GM23248 (cell line): ENCODE measurements around the gene NFATC2. TPM values are rescaled to one million over a fixed set of nuclear protein-coding genes. Genes with fewer than 3 reads are reported as not detected.

Source experiments
- DNase-seq: peaks from one replicate; pipeline ENCODE4 v3.0.0-alpha.2; 2015
- H2AFZ ChIP-seq: fragments of 200-600 bp; sonication (generic); 2 replicates; pipeline ENCODE4 v1.6.1; 2016; ENCODE audit warnings: antibody characterized with exemption
- H3F3A ChIP-seq: fragments of 200-600 bp; sonication (generic); 2 replicates; pipeline ENCODE4 v1.6.1; 2016; ENCODE audit warnings: mild to moderate bottlenecking, antibody characterized with exemption, mixed run types; ENCODE audit not compliant: insufficient read depth
- H3K27ac ChIP-seq: fragments of 200-600 bp; sonication (generic); 2 replicates; pipeline ENCODE4 v1.5.1; 2016; ENCODE audit warnings: mild to moderate bottlenecking
- H3K27me3 ChIP-seq: fragments of 200-600 bp; sonication (generic); replicated peaks from 2 replicates; pipeline ENCODE4 v1.6.1; 2016; ENCODE audit warnings: mild to moderate bottlenecking; ENCODE audit not compliant: insufficient read depth
- H3K36me3 ChIP-seq: fragments of 200-600 bp; sonication (generic); 2 replicates; pipeline ENCODE4 v1.6.1; 2016; ENCODE audit warnings: low read depth, mild to moderate bottlenecking
- H3K4me1 ChIP-seq: fragments of 200-600 bp; sonication (generic); 2 replicates; pipeline ENCODE4 v1.6.1; 2016; ENCODE audit warnings: mild to moderate bottlenecking; ENCODE audit not compliant: insufficient read depth
- H3K4me2 ChIP-seq: fragments of 200-600 bp; sonication (generic); one replicate; pipeline ENCODE4 v1.6.1; 2016; ENCODE audit warnings: mild to moderate bottlenecking; ENCODE audit not compliant: unreplicated experiment
- H3K4me3 ChIP-seq: fragments of 200-600 bp; sonication (generic); 2 replicates; pipeline ENCODE4 v1.5.1; 2016; ENCODE audit warnings: mild to moderate bottlenecking
- H3K79me2 ChIP-seq: fragments of 200-600 bp; sonication (generic); 2 replicates; pipeline ENCODE4 v1.6.1; 2016; ENCODE audit warnings: mild to moderate bottlenecking; ENCODE audit not compliant: insufficient read depth
- H3K9ac ChIP-seq: fragments of 200-600 bp; sonication (generic); 2 replicates; pipeline ENCODE4 v1.6.1; 2016; ENCODE audit warnings: mild to moderate bottlenecking
- H3K9me2 ChIP-seq: fragments of 200-600 bp; sonication (generic); 2 replicates; pipeline ENCODE4 v1.6.1; 2016; ENCODE audit warnings: mixed run types, mild to moderate bottlenecking, moderate library complexity; ENCODE audit not compliant: insufficient read depth
- H3K9me3 ChIP-seq: fragments of 200-600 bp; sonication (generic); one replicate; pipeline ENCODE4 v1.6.1; 2017; ENCODE audit warnings: low read depth
- H4K20me1 ChIP-seq: fragments of 200-600 bp; sonication (generic); 2 replicates; pipeline ENCODE4 v1.6.0; 2016; ENCODE audit not compliant: insufficient read depth
- EZH2 ChIP-seq: fragments of 200-600 bp; sonication (generic); IDR thresholded peaks from 2 replicates; pipeline ENCODE4 v1.6.1; 2018; ENCODE audit warnings: antibody characterized with exemption, mild to moderate bottlenecking; ENCODE audit not compliant: insufficient read depth, poor library complexity, severe bottlenecking
- EZH2phosphoT487 ChIP-seq: fragments of 200-600 bp; sonication (generic); IDR thresholded peaks from 2 replicates; pipeline ENCODE4 v1.6.1; 2018; ENCODE audit warnings: antibody characterized with exemption, moderate library complexity, mild to moderate bottlenecking, low read depth; ENCODE audit not compliant: insufficient read depth
- WGBS, 2 experiments: methylation state at CpG; one replicate each; pipeline ENCODE4 v1.1.6; 2015 to 2017; ENCODE audit warnings: low lambda C conversion rate in 2 of 2, low coverage in 1 of 2; ENCODE audit errors: missing lambda C conversion rate in 2 of 2; 5-methylcytosine and 5-hydroxymethylcytosine counted together
- in situ Hi-C: fragments of 300-500 bp; cut with MboI; formaldehyde crosslinking; loops from 2 replicates; pipeline ENCODE4 v1.15.0; 2020
- polyA plus RNA-seq: library from polyadenylated mRNA; unstranded; fragments of >200 nt; fragmentation: Nextera tagmentation; extraction: Ambion mirVana; gene quantifications from 2 replicates; pipeline ENCODE4 v1.2.1, GENCODE V29; 2016
- total RNA-seq: library from RNA; depleted of rRNA; stranded (reverse); fragments of >200 nt; shearing (Covaris generic); gene quantifications from 2 replicates; pipeline ENCODE4 v1.2.3, GENCODE V29; 2014

The NFATC2 gene
- total and polyA plus RNA-seq, 2 experiments from 2014 or later, result 0.11 to 0.14 TPM

DNA sequence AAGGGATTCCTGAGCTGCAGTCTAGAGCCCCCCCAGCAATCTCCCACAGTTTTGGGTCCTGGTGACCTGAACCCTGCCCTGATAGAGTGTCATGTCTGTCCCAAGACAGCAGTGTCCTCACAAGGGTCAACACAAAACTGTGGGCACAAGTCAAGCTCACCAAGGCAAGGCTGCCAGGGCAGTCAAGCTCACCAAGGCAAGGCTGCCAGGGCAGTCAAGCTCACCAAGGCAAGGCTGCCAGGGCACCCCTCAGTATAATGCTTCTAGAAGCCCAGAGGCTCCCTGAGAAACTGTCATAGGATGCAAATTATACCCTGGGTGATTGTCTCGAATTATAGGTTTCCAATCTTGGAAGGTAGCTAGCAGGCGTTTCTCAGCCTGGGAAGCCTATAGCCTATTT, 108.5 kb downstream of the NFATC2 start:
- Histone ChIP-seq H3K36me3 (no peaks in the 10 kb centered on the region), H3K9me3 (no peaks in the 10 kb centered on the region), H3K27ac (no peak overlapping the region), H3K4me2 (no peak overlapping the region), H3K9ac (no peak overlapping the region), H3K79me2 (no peaks in the 10 kb centered on the region), H3K27me3 (no peaks in the 10 kb centered on the region), H3K4me1 (peaks cover 8% of the 10 kb centered on the region; the same call in 1 of the 2 replicates), H3F3A (no peaks in the 10 kb centered on the region), H3K4me3 (no peak overlapping the region), H3K9me2 (no peaks in the 10 kb centered on the region), H2AFZ (no peak overlapping the region), H4K20me1 (no peaks in the 10 kb centered on the region)
- DNase-seq, result no peak
- TF ChIP-seq EZH2phosphoT487, result no peak
- TF ChIP-seq EZH2, result no peak
- in situ Hi-C loops, result no loop called here
- WGBS, 2 experiments, result 95 to 100% methylated on average over 2 of the region's 2 CpGs

DNA sequence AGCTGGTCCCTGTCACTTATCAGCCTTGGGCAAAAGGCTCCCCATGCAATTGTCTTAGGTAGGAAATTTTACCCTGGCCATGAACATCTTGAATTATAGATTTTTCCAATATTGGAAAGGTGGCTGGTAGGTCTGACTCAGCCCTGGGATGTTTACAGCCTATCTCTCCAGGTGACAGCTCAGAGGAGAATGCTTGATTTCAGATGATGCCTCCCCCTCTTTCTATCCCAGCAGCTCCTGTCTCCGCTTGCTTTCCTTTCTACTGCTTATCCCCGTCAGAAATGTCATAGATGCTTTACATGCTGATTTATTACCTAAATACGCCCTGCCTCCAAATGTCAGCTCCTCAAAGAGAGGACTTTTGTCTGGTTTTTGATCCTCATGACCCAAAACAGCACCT, 109.6 kb downstream of the NFATC2 start:
- H3K79me2 ChIP-seq, result no peaks in the 10 kb centered on the region
- H3K9me3 ChIP-seq, result no peaks in the 10 kb centered on the region
- H3K9ac ChIP-seq, result no peak overlapping the region
- no peak for DNase-seq
- H3K27me3 ChIP-seq, result no peaks in the 10 kb centered on the region
- no peaks in the 10 kb centered on the region for H3K9me2 ChIP-seq
- no peaks in the 10 kb centered on the region for H3K36me3 ChIP-seq
- H4K20me1 ChIP-seq, result no peaks in the 10 kb centered on the region
- no peaks in the 10 kb centered on the region for H3F3A ChIP-seq
- no peak overlapping the region for H2AFZ ChIP-seq
- H3K4me1 ChIP-seq, result peaks cover 8% of the 10 kb centered on the region; the same call in 1 of the 2 replicates
- H3K4me3 ChIP-seq, result no peak overlapping the region
- in situ Hi-C loops, result no loop called here
- WGBS, 2 experiments, result 86 to 87% methylated on average over 3 of the region's 3 CpGs
- no peak for TF ChIP-seq EZH2
- no peak overlapping the region for H3K27ac ChIP-seq
- H3K4me2 ChIP-seq, result no peak overlapping the region

- 93 to 94% methylated on average over 27 of the region's 27 CpGs for WGBS, 2 experiments
- Histone ChIP-seq H2AFZ (no peak overlapping the region), H3K9me3 (no peaks in the 10 kb centered on the region), H3K36me3 (no peaks in the 10 kb centered on the region), H3K4me1 (peaks cover 8% of the 10 kb centered on the region; the same call in 1 of the 2 replicates), H3K9me2 (no peaks in the 10 kb centered on the region), H3K9ac (no peak overlapping the region), H3K4me3 (no peak overlapping the region), H3K27ac (no peak overlapping the region), H4K20me1 (no peaks in the 10 kb centered on the region), H3K27me3 (no peaks in the 10 kb centered on the region), H3K79me2 (no peaks in the 10 kb centered on the region), H3K4me2 (no peak overlapping the region), H3F3A (no peaks in the 10 kb centered on the region)
- no peak for TF ChIP-seq EZH2phosphoT487
- no peak for TF ChIP-seq EZH2
- in situ Hi-C loops, result no loop called here
- no peak for DNase-seq
Measured at GRCh38 chr20:51432251-51432784, 110.2 kb downstream of the NFATC2 start.

GRCh38 chr20:51431321-51431720, 111.2 kb downstream of the NFATC2 start:
- no peak overlapping the region for H3K27ac ChIP-seq
- H3K79me2 ChIP-seq, result no peaks in the 10 kb centered on the region
- no peaks in the 10 kb centered on the region for H3K27me3 ChIP-seq
- no peak overlapping the region for H3K4me2 ChIP-seq
- H3K36me3 ChIP-seq, result no peaks in the 10 kb centered on the region
- no peaks in the 10 kb centered on the region for H3F3A ChIP-seq
- no peak overlapping the region for H3K4me3 ChIP-seq
- no peak overlapping the region for H2AFZ ChIP-seq
- TF ChIP-seq EZH2phosphoT487, result no peak
- no peak for TF ChIP-seq EZH2
- no peak overlapping the region for H3K9ac ChIP-seq
- WGBS, 2 experiments, result 77 to 78% methylated on average over 5 of the region's 5 CpGs
- H3K9me3 ChIP-seq, result no peaks in the 10 kb centered on the region
- no peak for DNase-seq
- no peaks in the 10 kb centered on the region for H3K9me2 ChIP-seq
- H3K4me1 ChIP-seq, result peaks cover 8% of the 10 kb centered on the region; the same call in 1 of the 2 replicates
- in situ Hi-C loops, result no loop called here
- no peaks in the 10 kb centered on the region for H4K20me1 ChIP-seq
